Glomerular endothelial cell (primary cell): ENCODE data around the gene C2CD5. TPM values are rescaled to one million over a fixed set of nuclear protein-coding genes. Genes with fewer than 3 reads are reported as not detected.
"Not testable (repeated sequence)": the region's sequence is repeated elsewhere in the genome, so short reads cannot be mapped to it uniquely, and the experiment has no call there.

ENCODE experiments used
- DNase-seq: peaks from one replicate; pipeline ENCODE4 v3.0.0-alpha.2; 2011; ENCODE audit warnings: low read depth, low spot score; ENCODE audit errors: extremely low read depth
- total RNA-seq: library from RNA; depleted of rRNA; stranded (reverse); fragments of >200 nt; gene quantifications from 2 replicates; pipeline ENCODE4 v1.2.3, GENCODE V29; 2015

The C2CD5 gene
- total RNA-seq, 1 donor from 2014 or later, result 12.4 TPM

DNA sequence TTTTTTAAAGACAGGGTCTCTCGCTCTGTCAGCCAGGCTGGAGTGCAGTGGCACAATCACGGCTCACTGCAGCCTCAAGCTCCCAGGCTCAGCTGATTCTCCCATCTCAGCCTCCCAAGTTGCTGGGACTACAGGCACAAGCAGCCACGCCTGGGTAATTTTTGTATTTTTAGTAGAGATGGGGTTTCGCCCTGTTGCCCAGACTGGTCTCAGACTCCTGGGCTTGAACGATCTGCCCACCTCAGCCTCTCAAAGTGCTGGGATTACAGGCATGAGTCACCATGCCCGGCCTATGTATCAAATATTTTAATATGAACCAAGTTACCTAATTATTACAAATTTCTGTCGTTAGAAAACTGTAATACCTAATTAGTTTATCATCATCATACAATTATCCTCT, 63.5 kb downstream of the C2CD5 start:
- not testable (repeated sequence) for DNase-seq

DNA sequence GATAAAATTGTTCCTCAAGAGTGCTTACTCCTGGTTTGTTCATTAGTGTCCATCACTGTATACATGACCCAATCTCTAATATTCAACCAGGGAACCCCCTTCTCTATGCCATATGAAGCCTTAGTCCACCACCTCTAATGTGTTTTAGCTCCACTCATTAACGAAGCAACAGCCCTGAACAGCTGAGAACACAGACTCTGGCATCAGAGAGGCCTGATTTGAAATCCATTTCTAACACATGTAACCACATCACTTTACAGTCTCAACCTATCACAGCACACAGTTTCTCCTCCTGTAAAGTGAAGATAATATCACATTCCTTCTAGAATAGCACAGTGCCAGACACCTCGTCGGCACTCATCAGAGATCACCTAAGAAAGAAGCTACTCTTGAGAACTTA, 64.3 kb downstream of the C2CD5 start:
- no peak for DNase-seq

DNA sequence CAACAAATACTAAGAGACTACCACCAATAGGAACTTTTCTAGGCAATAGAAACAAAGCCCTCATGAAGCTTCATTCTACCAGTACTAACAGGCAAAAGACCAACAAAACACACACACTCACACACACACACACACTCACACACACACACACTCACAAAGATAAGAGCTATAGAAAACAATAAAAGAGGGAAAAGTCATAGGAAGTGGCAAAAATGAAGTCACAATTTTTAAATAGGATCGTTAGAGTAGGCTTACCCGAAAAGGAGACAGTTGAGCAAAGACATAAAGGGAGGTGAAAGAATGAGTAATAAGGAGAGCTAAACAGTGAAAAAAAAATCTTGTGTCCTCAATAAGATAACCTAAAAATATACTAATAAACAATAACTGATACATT, 66.5 kb downstream of the C2CD5 start:
- peak; percentile 29 for DNase-seq

DNA sequence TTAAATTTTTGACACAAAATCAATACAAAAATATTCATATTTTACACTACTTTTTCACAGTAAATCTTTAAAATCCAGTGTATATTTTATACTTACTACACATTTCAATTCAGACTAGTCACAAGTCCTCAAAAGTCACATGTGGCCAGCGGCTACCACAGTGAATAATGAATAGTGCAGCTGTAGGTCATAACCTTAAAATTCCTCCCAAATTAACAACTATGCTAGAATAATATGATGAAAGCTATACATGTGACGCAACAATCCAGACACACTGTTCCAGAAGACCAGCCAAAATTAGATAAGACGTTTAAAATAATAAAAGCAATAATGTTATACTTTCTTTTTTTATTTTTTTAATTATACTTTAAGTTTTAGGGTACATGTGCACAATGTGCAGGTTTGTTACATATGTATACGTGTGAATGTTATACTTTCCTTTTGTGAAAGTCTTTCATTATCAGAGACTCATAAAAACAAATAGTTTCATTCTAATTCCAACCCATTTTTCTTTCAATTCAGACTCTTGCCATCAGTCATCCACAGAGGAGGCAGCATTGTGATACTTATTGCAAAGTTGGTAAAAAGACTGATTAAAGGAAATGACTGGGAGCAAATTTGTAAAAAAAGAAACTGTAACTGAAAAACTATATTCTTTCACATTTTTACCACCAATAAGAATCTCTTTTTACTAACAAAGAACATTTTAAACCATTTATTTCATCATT, 67.0 kb downstream of the C2CD5 start:
- peak; percentile 14 for DNase-seq

DNA sequence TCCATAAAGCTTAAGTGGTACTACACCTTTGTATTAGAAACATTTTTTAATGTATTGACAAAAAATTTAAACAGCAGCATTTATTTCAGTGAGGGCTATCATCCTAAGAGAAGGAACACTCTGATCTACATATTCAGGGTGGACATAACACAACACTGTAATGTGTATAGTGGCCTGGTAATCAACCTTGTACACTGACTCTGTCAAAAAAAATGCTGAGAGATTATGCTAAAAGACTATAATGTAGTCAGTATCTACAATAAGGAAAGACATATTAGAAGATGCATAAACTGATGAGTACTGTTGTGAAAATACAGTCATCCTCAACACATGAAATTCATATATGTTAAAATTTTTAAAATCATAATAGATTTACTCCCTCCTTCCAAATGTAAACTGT, 68.2 kb downstream of the C2CD5 start:
- no peak for DNase-seq

DNA sequence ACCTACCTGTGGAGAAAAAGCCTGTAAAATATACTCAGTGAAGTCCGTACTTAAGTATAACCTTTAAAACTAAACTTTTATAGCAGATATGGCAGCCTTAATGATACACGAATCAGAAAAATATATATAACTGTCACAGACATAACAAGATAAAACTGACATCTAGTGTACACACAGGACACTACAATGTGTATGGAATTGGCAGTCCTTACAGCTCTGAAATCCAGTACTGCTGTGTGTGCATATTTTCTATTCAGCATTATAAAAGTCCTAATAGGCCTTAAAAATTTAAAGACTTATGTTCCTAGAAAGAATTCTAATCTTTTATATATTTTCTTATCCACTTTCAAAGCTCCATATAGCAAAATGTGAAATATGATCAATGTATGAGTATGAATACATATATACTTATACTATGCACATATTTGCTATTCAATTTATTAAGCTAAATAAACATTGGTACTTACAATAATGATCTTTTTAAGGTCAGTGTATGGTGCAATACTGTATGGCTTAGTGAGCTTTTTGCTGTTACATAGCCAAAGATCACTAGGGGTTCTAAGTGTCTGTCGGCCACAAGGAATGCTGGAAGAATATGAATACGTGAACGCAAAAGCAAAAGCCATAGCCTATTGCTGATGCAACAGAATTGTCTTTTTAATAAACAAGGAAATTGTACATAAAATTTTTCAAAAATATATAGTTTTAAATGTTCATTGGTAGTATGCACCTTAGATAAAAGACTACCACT, 69.2 kb downstream of the C2CD5 start:
- DNase-seq, result no peak

DNA sequence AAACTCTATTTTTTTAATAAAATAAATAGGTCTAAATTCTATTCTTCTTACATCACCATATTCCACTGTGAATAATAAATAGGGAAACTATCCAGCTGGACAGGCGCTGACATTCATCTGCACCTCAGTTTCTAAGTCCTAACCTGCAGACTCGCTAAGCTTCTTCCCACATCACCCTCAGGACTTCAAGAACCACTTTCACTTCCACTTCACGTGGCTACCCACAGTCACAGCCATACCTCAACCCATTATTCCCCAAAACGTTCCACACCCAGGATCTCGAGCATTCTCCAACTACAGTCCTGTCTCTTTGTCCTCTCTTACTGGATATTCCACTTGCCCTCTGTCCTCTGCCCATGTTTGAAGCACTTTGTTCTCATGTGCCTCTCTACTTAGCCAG, 71.1 kb downstream of the C2CD5 start:
- no peak for DNase-seq

DNA sequence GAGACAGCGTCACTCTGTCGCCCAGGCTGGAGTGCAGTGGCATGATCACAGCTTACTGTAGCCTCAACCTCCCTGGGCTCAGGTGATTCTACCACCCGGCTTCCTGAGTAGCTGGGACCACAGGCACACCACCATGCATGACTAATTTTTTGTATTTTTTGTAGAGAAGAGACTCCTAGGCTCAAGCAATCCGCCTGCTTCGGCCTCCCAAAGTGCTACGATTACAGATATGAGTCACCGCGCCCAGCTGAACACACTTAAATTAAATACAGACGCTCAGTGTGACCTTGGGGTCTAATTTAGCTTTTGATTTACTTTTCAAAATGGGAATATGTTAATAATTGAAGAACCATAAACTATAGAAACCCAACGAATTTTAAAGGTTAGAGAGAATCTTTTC, 77.2 kb downstream of the C2CD5 start:
- no peak for DNase-seq

DNA sequence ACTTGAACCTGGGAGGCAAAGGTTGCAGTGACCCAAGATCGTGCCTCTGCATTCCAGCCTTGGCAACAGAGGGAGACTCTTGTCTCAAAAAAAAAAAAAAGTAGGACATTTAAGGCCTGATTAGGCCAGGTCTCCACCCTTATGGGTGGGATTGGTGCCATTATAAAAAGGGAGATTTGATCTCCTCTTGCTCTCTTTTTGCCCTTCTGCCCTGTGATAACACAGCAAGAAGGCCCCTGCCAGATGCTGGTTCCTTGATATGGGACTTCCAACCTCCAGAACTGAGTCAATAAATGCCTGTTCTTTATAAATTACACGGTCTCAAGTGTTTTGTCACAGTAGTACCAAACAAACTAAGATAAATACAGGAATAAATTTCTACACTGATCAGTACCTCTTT, 81.0 kb downstream of the C2CD5 start:
- no peak for DNase-seq

DNA sequence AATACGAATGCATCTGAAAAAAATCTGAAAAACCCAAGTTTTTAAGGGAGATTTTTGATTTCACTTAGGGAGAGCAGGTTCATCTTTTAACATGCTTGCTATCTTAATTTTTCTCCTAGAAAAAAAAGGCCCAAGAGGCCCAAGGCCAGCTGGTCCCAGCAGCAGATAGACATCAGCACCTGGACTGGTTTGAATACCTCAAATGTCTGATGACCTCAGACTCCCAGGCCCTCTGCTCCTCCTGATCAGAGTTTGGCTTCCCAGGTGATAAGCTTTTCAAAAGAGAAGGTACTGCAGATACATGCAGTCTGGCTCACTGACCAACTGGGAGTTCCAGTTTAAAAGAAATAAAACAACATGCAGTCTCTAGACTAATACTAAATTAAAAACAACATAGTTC, 82.6 kb downstream of the C2CD5 start:
- DNase-seq, result no peak

DNA sequence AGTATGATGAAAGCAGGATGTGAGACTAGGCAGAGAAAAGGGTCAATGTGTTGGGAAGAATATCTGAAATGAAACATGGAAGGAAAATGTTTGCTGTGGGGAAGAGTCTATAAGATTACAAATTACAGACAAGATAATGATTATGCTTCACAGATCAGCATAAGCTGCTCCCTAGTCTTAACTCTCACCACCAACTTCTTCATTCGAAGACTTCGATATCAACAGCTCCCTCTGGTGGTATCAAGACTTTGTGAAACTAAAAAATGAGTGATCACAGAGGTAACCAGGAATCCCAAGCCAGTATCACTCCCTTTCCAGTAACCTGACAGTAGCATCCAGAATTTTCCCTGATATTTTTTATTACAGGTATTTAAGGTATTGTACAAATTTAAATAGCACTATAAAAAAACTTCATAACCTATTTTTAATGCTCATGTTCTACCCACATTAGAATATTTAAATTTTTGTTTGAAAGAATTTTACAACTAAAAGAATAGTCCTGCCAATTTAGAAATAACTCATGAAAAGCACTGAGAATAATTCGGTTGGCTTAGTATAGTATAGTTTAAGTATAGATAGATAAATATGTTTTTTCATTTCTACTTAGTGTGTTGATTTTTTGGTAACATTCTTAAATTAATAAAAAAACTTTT, 84.4 kb downstream of the C2CD5 start:
- DNase-seq, result no peak

DNA sequence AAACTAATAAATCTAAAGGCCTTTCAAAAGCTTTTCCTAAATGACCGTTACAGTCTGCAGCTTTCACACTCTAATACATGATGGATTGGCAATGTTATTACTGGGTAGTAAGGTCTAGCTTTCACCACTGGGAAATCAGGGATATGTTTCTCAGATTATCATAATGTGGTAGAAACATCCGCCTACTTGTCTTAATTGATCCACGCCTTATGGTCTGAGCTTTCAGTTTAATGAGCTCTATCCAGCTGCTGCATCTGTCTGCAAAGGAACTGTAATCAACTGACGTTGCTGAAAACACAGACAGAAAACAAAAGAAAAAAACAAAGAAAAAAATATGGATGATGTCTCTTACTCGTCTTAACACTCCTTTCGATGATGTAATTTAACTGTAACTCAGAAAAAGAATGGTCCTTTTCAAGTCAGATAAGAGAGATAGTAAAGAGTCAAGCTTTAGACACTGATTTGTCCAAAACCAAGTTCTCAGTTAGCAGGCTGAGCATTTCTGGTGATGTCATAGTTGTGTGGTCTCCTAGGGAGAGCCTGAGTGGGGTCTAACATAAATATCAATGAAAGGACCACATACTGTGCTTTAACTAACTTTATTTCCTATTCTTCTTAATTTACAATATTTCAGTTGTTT, 85.9 kb downstream of the C2CD5 start:
- DNase-seq, result no peak

DNA sequence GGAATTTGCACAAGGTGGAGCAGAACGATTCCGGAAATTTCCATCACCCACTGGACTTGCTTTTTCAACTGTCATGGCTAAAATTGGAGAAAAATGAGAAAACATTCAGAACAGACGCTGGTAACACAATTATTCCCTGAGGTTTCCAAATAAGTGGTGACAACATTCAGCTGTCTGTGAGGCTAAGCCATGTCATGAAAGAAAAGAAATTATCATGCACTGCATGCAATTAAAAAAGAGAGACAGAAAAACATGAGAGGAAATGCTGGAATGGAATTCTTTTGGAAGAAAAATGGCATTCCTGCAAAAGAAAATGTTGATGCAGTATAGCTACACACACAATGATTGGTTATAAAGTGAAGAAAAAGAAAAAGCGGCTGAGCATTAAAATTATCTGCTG, 87.3 kb downstream of the C2CD5 start:
- DNase-seq, result no peak

DNA sequence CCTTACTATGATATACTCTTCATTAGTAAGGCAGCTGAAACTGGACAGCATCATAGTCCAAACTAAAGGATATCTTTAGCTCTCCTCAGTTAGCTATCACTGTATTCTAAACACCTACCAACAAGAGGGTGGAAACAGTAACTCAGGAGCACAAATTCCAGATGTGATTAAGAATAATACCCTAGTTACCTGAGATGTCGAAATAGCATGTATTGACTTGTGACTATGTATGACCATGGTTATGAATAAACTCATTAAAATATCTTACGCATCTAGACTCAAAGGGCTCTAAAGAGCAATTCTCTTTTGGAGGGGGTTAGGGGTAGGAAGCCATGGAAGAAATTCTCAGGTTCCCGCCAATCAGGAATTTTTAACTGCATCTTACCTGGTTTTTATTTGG, 90.8 kb downstream of the C2CD5 start:
- DNase-seq, result no peak

DNA sequence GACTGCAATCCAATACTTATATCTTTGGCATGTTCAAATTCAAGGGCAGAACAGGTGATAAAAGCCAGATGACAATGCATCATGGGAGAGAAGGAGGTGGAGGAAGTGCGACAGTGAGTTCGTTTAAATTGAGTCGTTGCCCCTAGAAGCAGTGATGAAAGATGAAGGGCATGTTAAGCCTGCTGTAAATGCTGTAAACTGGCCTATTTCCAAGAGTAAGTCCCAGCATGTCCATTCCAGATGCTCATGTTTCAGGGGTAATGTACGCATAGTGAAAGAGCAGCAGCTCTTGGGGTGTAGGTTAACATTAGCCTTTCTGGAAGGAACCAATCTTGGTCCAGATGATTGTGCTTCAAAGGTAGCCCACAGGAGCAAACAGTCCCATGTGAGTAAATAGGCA, 97.1 kb downstream of the C2CD5 start:
- no peak for DNase-seq

DNA sequence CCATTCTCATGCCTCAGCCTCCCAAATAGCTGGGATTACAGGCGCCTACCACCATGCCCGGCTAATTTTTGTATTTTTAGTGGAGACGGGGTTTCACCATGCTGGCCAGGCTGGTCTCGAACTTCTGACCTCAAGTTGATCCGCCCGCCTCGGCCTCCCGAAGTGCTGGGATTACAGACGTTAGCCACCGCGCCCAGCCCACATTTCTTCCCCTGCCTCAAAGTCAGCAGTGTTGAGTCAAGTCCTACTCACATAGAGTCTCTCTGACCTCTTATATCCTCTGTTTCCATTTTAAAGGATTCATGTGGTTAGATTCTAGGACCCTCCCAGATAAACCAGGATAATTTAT, 100.1 kb downstream of the C2CD5 start:
- not testable (repeated sequence) for DNase-seq

DNA sequence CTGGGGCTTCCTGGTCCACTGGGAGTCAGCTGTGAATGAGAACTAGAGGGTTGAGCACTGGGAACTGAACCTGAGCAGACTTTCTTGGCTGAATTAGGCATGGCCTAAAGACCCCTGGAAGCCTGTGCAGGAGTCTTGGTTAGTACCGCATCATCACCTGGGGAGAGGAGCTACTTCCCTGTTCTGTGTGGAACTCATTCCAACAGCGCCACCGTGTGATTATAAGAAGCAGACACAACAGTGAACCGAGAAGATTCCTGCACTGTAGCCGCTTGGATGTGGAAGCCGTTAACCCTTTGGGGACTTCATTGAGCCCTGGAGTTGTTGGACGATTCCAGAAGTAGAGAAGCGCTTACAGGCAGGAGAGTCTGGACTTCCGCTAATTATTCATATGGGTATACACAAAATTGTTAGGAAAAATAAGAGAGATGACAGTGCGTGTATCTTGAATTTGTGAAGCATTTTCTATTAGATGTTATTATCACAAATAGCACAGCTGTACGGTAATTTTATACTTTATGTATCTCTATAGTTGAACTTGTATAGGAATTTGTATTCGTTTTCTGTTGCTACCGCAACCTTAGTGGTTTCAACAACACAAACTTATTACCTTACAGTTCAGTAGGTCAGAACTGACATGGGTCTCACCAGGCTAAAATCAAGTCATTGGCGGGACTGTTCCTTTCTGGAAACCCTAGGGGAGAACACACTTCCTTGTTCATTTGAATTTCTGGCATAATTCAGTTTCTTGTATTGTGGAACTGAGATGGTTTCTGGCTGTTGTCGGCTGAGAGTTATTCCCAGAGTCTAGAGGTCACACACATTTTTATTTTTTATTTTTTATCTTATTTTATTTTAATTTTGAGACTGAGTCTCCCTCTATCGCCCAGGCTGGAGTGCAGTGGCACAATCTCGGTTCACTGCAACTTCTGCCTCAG, 100.7 kb downstream of the C2CD5 start:
- peak; percentile 36 for DNase-seq

DNA sequence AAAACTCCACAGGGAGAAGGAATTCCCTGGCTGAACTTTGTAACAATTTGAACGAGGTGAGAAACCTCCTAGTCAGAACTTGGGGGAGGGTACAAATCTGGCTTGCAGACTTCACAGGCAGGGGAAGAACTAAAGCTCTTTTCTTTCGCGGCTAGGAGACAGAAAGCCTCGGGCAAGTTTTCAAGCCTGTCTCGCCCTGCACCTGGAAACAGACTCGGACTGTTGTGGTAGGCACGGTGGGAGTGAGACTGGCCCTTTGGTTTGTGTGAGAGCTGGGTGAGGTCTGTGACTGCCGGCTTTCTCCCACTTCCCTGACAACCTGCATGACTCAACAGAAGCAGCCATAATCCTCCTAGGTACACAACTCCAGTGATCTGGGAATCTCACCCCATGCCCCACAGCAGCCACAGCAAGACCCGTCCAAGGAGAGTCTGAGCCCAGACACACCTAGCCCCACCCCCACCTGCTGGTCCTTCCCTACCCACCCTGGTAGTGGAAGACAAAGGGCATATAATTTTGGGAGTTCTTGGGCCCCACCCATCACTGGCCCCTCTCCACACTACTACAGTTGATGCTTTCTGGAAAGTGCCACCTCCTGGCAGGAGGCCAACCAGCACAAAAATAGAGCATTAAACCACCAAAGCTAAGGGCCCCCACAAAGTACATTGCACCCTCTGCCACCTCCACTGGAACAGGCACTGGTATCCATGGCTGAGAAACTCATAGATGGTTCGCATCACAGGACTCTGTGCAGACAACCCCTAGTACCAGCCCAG, 107.1 kb downstream of the C2CD5 start:
- no peak for DNase-seq

DNA sequence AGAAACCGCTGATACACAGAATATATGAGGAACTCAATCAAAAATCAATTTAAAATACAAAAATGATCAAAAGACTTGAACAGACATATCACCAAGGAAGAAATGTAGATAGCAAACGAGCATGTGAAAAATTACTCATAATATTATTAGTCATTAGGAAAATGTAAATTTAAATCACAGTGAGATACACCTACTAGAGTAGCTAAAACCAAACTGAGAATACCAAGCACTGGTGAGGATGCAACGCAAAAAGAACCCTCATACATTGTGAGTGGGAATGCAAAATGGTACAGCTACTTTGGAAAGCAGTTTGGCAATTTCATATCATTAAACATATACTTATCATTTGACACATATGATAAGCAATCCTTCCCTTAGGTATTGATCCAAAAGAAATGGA, 108.8 kb downstream of the C2CD5 start:
- DNase-seq, result no peak
